Fibroblast of lung (primary cell): ENCODE data around the gene PDE11A. TPM values are rescaled to one million over a fixed set of nuclear protein-coding genes. Genes with fewer than 3 reads are reported as not detected.

Experiments
- DNase-seq, 2 donors: peaks; one replicate each; pipeline versions ENCODE4 v3.0.0 to v3.0.0-alpha.2; 2010; ENCODE audit warnings: low read depth in 2 of 2
- H2AFZ ChIP-seq: 2 replicates; pipeline ENCODE4 v1.5.1; 2012; ENCODE audit warnings: low read length, control low read depth, inconsistent platforms
- H3K27ac ChIP-seq: 2 replicates; pipeline ENCODE4 v1.5.1; 2011; ENCODE audit warnings: low read length, control low read depth; ENCODE audit not compliant: insufficient read depth
- H3K27me3 ChIP-seq: 2 replicates; pipeline ENCODE4 v1.5.1; 2011; ENCODE audit warnings: mild to moderate bottlenecking, low read length; ENCODE audit not compliant: control insufficient read depth, insufficient read depth
- H3K36me3 ChIP-seq: 2 replicates; pipeline ENCODE4 v1.5.1; 2011; ENCODE audit warnings: low read length; ENCODE audit not compliant: control insufficient read depth, insufficient read depth
- H3K4me1 ChIP-seq: 2 replicates; pipeline ENCODE4 v1.5.1; 2011; ENCODE audit warnings: low read length; ENCODE audit not compliant: control insufficient read depth, insufficient read depth; ENCODE audit errors: extremely low read depth
- H3K4me2 ChIP-seq: 2 replicates; pipeline ENCODE4 v1.5.1; 2011; ENCODE audit warnings: low read length, control low read depth; ENCODE audit not compliant: insufficient read depth; ENCODE audit errors: extremely low read depth
- H3K4me3 ChIP-seq, 4 experiments: fragments of 200-600 bp in 1 of 4; sonication (generic) in 1 of 4; replicated peaks in 1 of 4; 2 replicates each; pipeline ENCODE4 v1.5.1; 2011 to 2016; ENCODE audit warnings: low read length in 4 of 4, low read depth in 3 of 4, mild to moderate bottlenecking in 3 of 4, control low read depth in 2 of 4, inconsistent platforms in 1 of 4, mixed read lengths in 1 of 4; ENCODE audit not compliant: insufficient read depth in 1 of 4; ENCODE audit errors: control extremely low read depth in 1 of 4
- H3K79me2 ChIP-seq: 2 replicates; pipeline ENCODE4 v1.5.1; 2012; ENCODE audit warnings: mild to moderate bottlenecking, low read length, inconsistent platforms; ENCODE audit not compliant: control insufficient read depth, insufficient read depth
- H3K9ac ChIP-seq: 2 replicates; pipeline ENCODE4 v1.5.1; 2011; ENCODE audit warnings: mild to moderate bottlenecking, low read length, control low read depth; ENCODE audit not compliant: insufficient read depth
- H3K9me3 ChIP-seq: 2 replicates; pipeline ENCODE4 v1.5.1; 2012; ENCODE audit warnings: low read depth, low read length; ENCODE audit not compliant: control insufficient read depth, insufficient read depth
- H4K20me1 ChIP-seq: 2 replicates; pipeline ENCODE4 v1.5.1; 2011; ENCODE audit warnings: low read length; ENCODE audit not compliant: control insufficient read depth, insufficient read depth; ENCODE audit errors: extremely low read depth
- CTCF ChIP-seq, 2 donors: IDR thresholded peaks in 1 of 2; conservative IDR thresholded peaks in 1 of 2; 1 replicate in 1 of 2; 2 replicates in 1 of 2; pipeline ENCODE4 v1.5.1; 2011 to 2012; ENCODE audit warnings: low read length in 2 of 2, control low read depth in 1 of 2, inconsistent platforms in 1 of 2, low read depth in 1 of 2, mild to moderate bottlenecking in 1 of 2
- EZH2 ChIP-seq: IDR thresholded peaks from 2 replicates; pipeline ENCODE4 v1.5.1; 2012; ENCODE audit warnings: low read length, control low read depth, mild to moderate bottlenecking; ENCODE audit errors: missing control alignments
- polyA plus RNA-seq, 2 donors: library from polyadenylated mRNA; depleted of rRNA in 1 of 2; stranded (reverse) in 1 of 2; unstranded in 1 of 2; fragments of >200 nt; gene quantifications; 2 replicates each; pipeline ENCODE4 v1.2.1, GENCODE V29; 2011 to 2012; ENCODE audit warnings: missing spikeins in 1 of 2
- total RNA-seq: library from RNA; depleted of rRNA; stranded (reverse); fragments of >200 nt; gene quantifications from 2 replicates; pipeline ENCODE4 v1.2.1, GENCODE V29; 2014

The PDE11A gene
- total and polyA plus RNA-seq, 2 donors (not counting 1 experiment from before 2014, with no cell fraction given), result 0.03 to 0.33 TPM

- Histone ChIP-seq H4K20me1 (no peaks in the 10 kb centered on the region), H3K9ac (no peak overlapping the region), H3K79me2 (no peaks in the 10 kb centered on the region), H3K4me1 (no peaks in the 10 kb centered on the region), H2AFZ (no peak overlapping the region), H3K4me3 (no peak overlapping the region), H3K9me3 (no peaks in the 10 kb centered on the region), H3K27me3 (no peaks in the 10 kb centered on the region), H3K27ac (no peak overlapping the region), H3K36me3 (no peaks in the 10 kb centered on the region), H3K4me2 (no peak overlapping the region)
- TF ChIP-seq EZH2 (no peak), CTCF (conservative IDR thresholded peaks at IDR 0.05 in 1 of 2, IDR thresholded peaks at IDR 0.05 in 1 of 2; ENCODE audit: low read depth in 1 of 2, low read length in 2 of 2) (no peak)
- DNase-seq, result no peak
Measured at GRCh38 chr2:177710889-177711288, 361.7 kb downstream of the PDE11A start.

- no peak for DNase-seq
Measured at GRCh38 chr2:177709986-177710401, 362.6 kb downstream of the PDE11A start.

GRCh38 chr2:177708660-177709444 is 363.7 kb downstream of the PDE11A start:
- Histone ChIP-seq H3K4me1 (no peaks in the 10 kb centered on the region), H3K4me2 (no peak overlapping the region), H3K9ac (no peak overlapping the region), H3K4me3 (no peak overlapping the region), H4K20me1 (no peaks in the 10 kb centered on the region), H3K36me3 (no peaks in the 10 kb centered on the region), H3K9me3 (no peaks in the 10 kb centered on the region), H3K79me2 (no peaks in the 10 kb centered on the region), H2AFZ (no peak overlapping the region), H3K27ac (no peak overlapping the region), H3K27me3 (no peaks in the 10 kb centered on the region)
- no peak for DNase-seq
- TF ChIP-seq CTCF (conservative IDR thresholded peaks at IDR 0.05 in 1 of 2, IDR thresholded peaks at IDR 0.05 in 1 of 2; ENCODE audit: low read depth in 1 of 2, low read length in 2 of 2) (no peak), EZH2 (no peak)

More at GRCh38 chr2:177709986-177710401, 362.6 kb downstream of the PDE11A start:
- Histone ChIP-seq H3K79me2 (no peaks in the 10 kb centered on the region), H3K36me3 (no peaks in the 10 kb centered on the region), H3K27ac (no peak overlapping the region), H3K9me3 (no peaks in the 10 kb centered on the region), H3K4me3 (no peak overlapping the region), H3K9ac (no peak overlapping the region), H3K4me2 (no peak overlapping the region), H4K20me1 (no peaks in the 10 kb centered on the region), H2AFZ (no peak overlapping the region), H3K4me1 (no peaks in the 10 kb centered on the region), H3K27me3 (no peaks in the 10 kb centered on the region)
- no peak for TF ChIP-seq EZH2
- no peak for TF ChIP-seq CTCF (conservative IDR thresholded peaks at IDR 0.05 in 1 of 2, IDR thresholded peaks at IDR 0.05 in 1 of 2; ENCODE audit: low read depth in 1 of 2, low read length in 2 of 2)
